ENCODE results near the gene IPP.
A peak's percentile ranks its signal among the peaks of the same experiment; 100 is the strongest.

IPP gene

GRCh38 chr1:45750298-45751038 lies at the start of gene IPP:
TSS of gene IPP (minus strand) at chr1:45750653. CDS start at chr1:45746411, 4,242 bp downstream.
- TF ChIP-seq RAD21 (IDR thresholded peaks at IDR 0.05; ENCODE audit: low read depth) (peak; percentile 45; the same call in 1 of the 2 replicates), MAX (IDR thresholded peaks at IDR 0.05) (peak; percentile 79), EP300 (IDR thresholded peaks at IDR 0.05; ENCODE audit: borderline replicate concordance) (no peak), NFIC (IDR thresholded peaks at IDR 0.05) (no peak), TCF12 (IDR thresholded peaks at IDR 0.05; ENCODE audit: low read depth) (peak; percentile 52), EGR1 (IDR thresholded peaks at IDR 0.05) (0 out of 2 replicates have a peak, but pooled peaks have one; percentile 4), TAF1 (IDR thresholded peaks at IDR 0.05; ENCODE audit: low read depth) (peak; percentile 83)
- TF ChIP-seq, protein P1, sequence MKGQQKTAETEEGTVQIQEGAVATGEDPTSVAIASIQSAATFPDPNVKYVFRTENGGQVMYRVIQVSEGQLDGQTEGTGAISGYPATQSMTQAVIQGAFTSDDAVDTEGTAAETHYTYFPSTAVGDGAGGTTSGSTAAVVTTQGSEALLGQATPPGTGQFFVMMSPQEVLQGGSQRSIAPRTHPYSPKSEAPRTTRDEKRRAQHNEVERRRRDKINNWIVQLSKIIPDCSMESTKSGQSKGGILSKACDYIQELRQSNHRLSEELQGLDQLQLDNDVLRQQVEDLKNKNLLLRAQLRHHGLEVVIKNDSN (IDR thresholded peaks at IDR 0.05), result no peak

- TF ChIP-seq EP300 (IDR thresholded peaks at IDR 0.05; ENCODE audit: borderline replicate concordance) (no peak), TEAD4 (IDR thresholded peaks at IDR 0.05) (no peak), MAX (IDR thresholded peaks at IDR 0.05) (no peak)
- TF ChIP-seq, protein P1 (IDR thresholded peaks at IDR 0.05), result no peak
These were observed 46.5 kb upstream of the IPP start for GRCh38 chr1:45796946-45797345.

GRCh38 chr1:45796381-45796780 lies 45.9 kb upstream of the IPP start:
- TF ChIP-seq TEAD4 (IDR thresholded peaks at IDR 0.05) (no peak), EGR1 (IDR thresholded peaks at IDR 0.05) (no peak), CEBPB (IDR thresholded peaks at IDR 0.05) (no peak), NFIC (IDR thresholded peaks at IDR 0.05) (no peak), FOXM1 (IDR thresholded peaks at IDR 0.05; ENCODE audit: borderline replicate concordance, low read depth) (no peak), CREB1 (IDR thresholded peaks at IDR 0.05; ENCODE audit: low read depth) (no peak), TAF1 (IDR thresholded peaks at IDR 0.05; ENCODE audit: low read depth) (no peak)

DNA sequence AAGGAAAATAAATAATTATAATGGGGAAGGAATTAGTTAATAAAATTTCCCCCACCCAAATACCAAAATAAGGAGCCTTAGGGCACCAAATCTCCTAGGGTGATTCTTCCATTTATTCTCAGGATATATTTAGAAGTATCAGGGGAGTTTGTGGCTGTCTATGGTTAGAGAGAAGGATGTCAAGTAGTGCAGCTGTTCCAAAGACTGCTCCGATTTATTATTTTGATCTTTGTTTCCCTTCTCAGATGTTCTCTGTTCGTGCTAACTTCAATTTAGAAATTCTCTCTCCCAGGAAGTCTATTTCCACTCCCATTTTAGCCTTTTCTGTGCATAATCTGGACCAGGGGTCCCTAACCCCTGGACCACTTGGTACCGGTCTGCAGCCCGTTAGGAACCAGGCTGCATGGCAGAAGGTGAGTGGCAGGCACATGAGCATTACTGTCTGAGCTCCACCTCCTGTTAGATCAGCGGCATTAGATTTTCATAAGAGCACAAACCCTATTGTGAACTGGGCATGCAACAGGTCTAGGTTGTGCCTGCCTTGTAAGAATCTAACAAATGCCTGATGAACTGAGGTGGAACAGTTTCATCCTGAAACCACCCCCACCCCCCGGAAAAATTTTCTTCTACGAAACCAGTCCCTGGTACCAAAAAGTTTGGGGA lies 43.6 kb upstream of the IPP start:
- TF ChIP-seq RAD21 (IDR thresholded peaks at IDR 0.05; ENCODE audit: low read depth) (no peak), EP300 (IDR thresholded peaks at IDR 0.05; ENCODE audit: borderline replicate concordance) (no peak), TAF1 (IDR thresholded peaks at IDR 0.05; ENCODE audit: low read depth) (no peak), YY1 (IDR thresholded peaks at IDR 0.05; ENCODE audit: low read depth) (no peak), CREB1 (IDR thresholded peaks at IDR 0.05; ENCODE audit: low read depth) (no peak)

DNA sequence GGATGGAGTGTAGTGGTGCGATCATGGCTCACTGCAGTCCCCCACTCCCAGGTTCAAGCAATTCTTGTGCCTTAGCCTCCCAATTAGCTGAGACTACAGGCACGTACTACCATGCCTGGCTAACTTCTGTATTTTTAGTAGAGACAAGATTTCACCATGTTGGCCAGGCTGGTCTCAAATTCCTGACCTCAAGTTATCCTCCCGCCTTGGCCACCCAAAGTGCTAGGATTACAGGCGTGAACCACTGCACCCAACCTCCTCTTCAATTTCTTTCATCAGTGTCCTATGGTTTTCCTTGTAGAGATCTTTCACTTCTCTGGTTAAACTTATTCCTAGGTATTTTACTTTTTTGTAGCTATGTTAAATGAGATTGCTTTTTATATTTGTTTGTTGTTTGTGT lies 42.3 kb upstream of the IPP start:
- TF ChIP-seq TAF1 (IDR thresholded peaks at IDR 0.05; ENCODE audit: low read depth), result no peak
- TF ChIP-seq NFIC (IDR thresholded peaks at IDR 0.05), result no peak
- TF ChIP-seq ZBTB7A (IDR thresholded peaks at IDR 0.05; ENCODE audit: low read depth), result no peak
- TF ChIP-seq CREB1 (IDR thresholded peaks at IDR 0.05; ENCODE audit: low read depth), result no peak
- no peak for TF ChIP-seq RAD21 (IDR thresholded peaks at IDR 0.05; ENCODE audit: low read depth)
- TF ChIP-seq EGR1 (IDR thresholded peaks at IDR 0.05), result no peak
- no peak for TF ChIP-seq MAX (IDR thresholded peaks at IDR 0.05)
- TF ChIP-seq EP300 (IDR thresholded peaks at IDR 0.05; ENCODE audit: borderline replicate concordance), result no peak
- no peak for TF ChIP-seq FOXM1 (IDR thresholded peaks at IDR 0.05; ENCODE audit: borderline replicate concordance, low read depth)
- no peak for TF ChIP-seq REST (IDR thresholded peaks at IDR 0.05; ENCODE audit: low read depth)
- no peak for TF ChIP-seq TCF12 (IDR thresholded peaks at IDR 0.05; ENCODE audit: low read depth)
- no peak for TF ChIP-seq YY1 (IDR thresholded peaks at IDR 0.05; ENCODE audit: low read depth)
- no peak for TF ChIP-seq TEAD4 (IDR thresholded peaks at IDR 0.05)
- no peak for TF ChIP-seq CEBPB (IDR thresholded peaks at IDR 0.05)
- TF ChIP-seq, protein P1 (IDR thresholded peaks at IDR 0.05), result no peak

DNA sequence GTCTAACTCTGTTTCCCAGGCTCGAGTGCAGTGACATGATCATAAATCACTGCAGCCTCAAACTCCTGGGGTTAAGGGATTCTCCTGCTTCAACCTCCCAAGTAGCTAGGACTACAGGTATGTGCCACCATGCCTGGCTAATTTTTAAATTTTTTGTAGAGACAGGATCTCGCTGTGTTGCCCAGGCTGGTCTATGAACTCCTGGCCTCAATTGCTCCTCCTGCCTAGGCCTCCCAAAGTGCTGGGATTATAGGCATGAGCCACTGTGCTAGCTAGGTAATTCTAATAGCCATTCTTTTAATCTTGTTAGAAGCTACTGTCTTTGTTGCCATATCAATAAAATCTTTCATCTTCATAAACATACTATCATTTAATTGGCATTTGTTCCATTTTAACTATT lies 39.1 kb upstream of the IPP start:
- no peak for TF ChIP-seq ZBTB7A (IDR thresholded peaks at IDR 0.05; ENCODE audit: low read depth)
- TF ChIP-seq TEAD4 (IDR thresholded peaks at IDR 0.05), result no peak
- TF ChIP-seq, protein P1 (IDR thresholded peaks at IDR 0.05), result no peak
- TF ChIP-seq YY1 (IDR thresholded peaks at IDR 0.05; ENCODE audit: low read depth), result no peak
- TF ChIP-seq NFIC (IDR thresholded peaks at IDR 0.05), result no peak
- no peak for TF ChIP-seq EGR1 (IDR thresholded peaks at IDR 0.05)
- no peak for TF ChIP-seq TCF12 (IDR thresholded peaks at IDR 0.05; ENCODE audit: low read depth)
- no peak for TF ChIP-seq CREB1 (IDR thresholded peaks at IDR 0.05; ENCODE audit: low read depth)
- TF ChIP-seq EP300 (IDR thresholded peaks at IDR 0.05; ENCODE audit: borderline replicate concordance), result no peak
- TF ChIP-seq RAD21 (IDR thresholded peaks at IDR 0.05; ENCODE audit: low read depth), result no peak
- no peak for TF ChIP-seq MAX (IDR thresholded peaks at IDR 0.05)
- TF ChIP-seq FOXM1 (IDR thresholded peaks at IDR 0.05; ENCODE audit: borderline replicate concordance, low read depth), result no peak
